ENCODE data around the gene DHODH. TPM values are rescaled to one million over a fixed set of nuclear protein-coding genes. Genes with fewer than 3 reads are reported as not detected.

Gene DHODH
- total RNA-seq, 1 experiment from 2014 or later, result 19.0 TPM

- peaks cover 37% of the 10 kb centered on the region for H3K36me3 Mint-ChIP-seq
- H3K4me1 Mint-ChIP-seq, result no peaks in the 10 kb centered on the region
- H3K27ac Mint-ChIP-seq, result no peak overlapping the region
- ATAC-seq (no peak), DNase-seq (ENCODE audit: low spot score) (no peak)
- ChIA-PET POLR2A (interaction anchor here (0.6 kb wide), 1 partner anchor 10 kb away, joined by 3 read pairs; no protein-coding TSS in a partner anchor), CTCF (no interaction called here)
- H3K4me3 Mint-ChIP-seq, result no peak overlapping the region
- no peaks in the 10 kb centered on the region for H3K9me3 Mint-ChIP-seq
- no peak for TF ChIP-seq CBFB (CRISPR knock-in tag; IDR thresholded peaks at IDR 0.05; ENCODE audit: low read depth)
- TF ChIP-seq SMAD3 (CRISPR knock-in tag; IDR thresholded peaks at IDR 0.05; ENCODE audit: borderline replicate concordance), result no peak
- no peak for TF ChIP-seq NFATC4 (CRISPR knock-in tag; IDR thresholded peaks at IDR 0.05)
- TF ChIP-seq FOXK1 (CRISPR knock-in tag; IDR thresholded peaks at IDR 0.05), result no peak
- no peaks in the 10 kb centered on the region for H3K27me3 Mint-ChIP-seq (ENCODE audit: low read depth)
These were observed 17.0 kb downstream of the DHODH start for GRCh38 chr16:72025404-72026114.

GRCh38 chr16:72027669-72028378 is 19.3 kb downstream of the DHODH start:
- ChIA-PET POLR2A (interaction anchor here (0.7 kb wide), 1 partner anchor 618 kb away, joined by 7 read pairs; no protein-coding TSS in a partner anchor), CTCF (interaction anchor here (1.2 kb wide), 1 partner anchor 66 kb away, joined by 4 read pairs; no protein-coding TSS in a partner anchor)
- TF ChIP-seq FOXJ3 (CRISPR knock-in tag; IDR thresholded peaks at IDR 0.05; ENCODE audit: borderline replicate concordance), result no peak
- no peak for TF ChIP-seq ZBTB21 (CRISPR knock-in tag; IDR thresholded peaks at IDR 0.05; ENCODE audit: borderline replicate concordance)
- TF ChIP-seq E2F4 (CRISPR knock-in tag; IDR thresholded peaks at IDR 0.05; ENCODE audit: borderline replicate concordance, low read depth), result no peak
- 0 out of 2 replicates have a peak, but pooled peaks have one; percentile 18 for TF ChIP-seq GABPB1 (CRISPR knock-in tag; IDR thresholded peaks at IDR 0.05)
- Mint-ChIP-seq H3K27me3 (ENCODE audit: low read depth) (no peaks in the 10 kb centered on the region), H3K4me1 (peaks cover 14% of the 10 kb centered on the region), H3K4me3 (no peak overlapping the region), H3K27ac (no peak overlapping the region; the same call in 1 of the 2 replicates), H3K9me3 (no peaks in the 10 kb centered on the region), H3K36me3 (peaks cover 31% of the 10 kb centered on the region)
- ATAC-seq (no peak), DNase-seq (ENCODE audit: low spot score) (no peak)

GRCh38 chr16:72029567-72030271 is 21.2 kb downstream of the DHODH start:
- CTCF ChIA-PET, result no interaction called here
- TF ChIP-seq OVOL2 (CRISPR knock-in tag; IDR thresholded peaks at IDR 0.05; ENCODE audit: borderline replicate concordance) (no peak), NFATC4 (CRISPR knock-in tag; IDR thresholded peaks at IDR 0.05) (no peak)
- DNase-seq (ENCODE audit: low spot score), result no peak

GRCh38 chr16:72033437-72033836 is 24.9 kb downstream of the DHODH start:
- no peak overlapping the region for H3K27ac Mint-ChIP-seq
- no peak for TF ChIP-seq ZNF532 (CRISPR knock-in tag; IDR thresholded peaks at IDR 0.05; ENCODE audit: borderline replicate concordance)

More at GRCh38 chr16:72029567-72030271, 21.2 kb downstream of the DHODH start:
- ATAC-seq, result no peak
- POLR2A ChIA-PET, result no interaction called here
- H3K9me3 Mint-ChIP-seq, result no peaks in the 10 kb centered on the region
- no peak overlapping the region for H3K4me3 Mint-ChIP-seq
- H3K27ac Mint-ChIP-seq, result no peak overlapping the region
- peaks cover 15% of the 10 kb centered on the region for H3K4me1 Mint-ChIP-seq
- peaks cover 16% of the 10 kb centered on the region for H3K36me3 Mint-ChIP-seq
- no peaks in the 10 kb centered on the region for H3K27me3 Mint-ChIP-seq (ENCODE audit: low read depth)

More at GRCh38 chr16:72033437-72033836, 24.9 kb downstream of the DHODH start:
- H3K4me1 Mint-ChIP-seq, result peaks cover 19% of the 10 kb centered on the region
- no peak for DNase-seq (ENCODE audit: low spot score)
- POLR2A ChIA-PET, result no interaction called here
- CTCF ChIA-PET, result no interaction called here
- H3K9me3 Mint-ChIP-seq, result no peaks in the 10 kb centered on the region
- H3K4me3 Mint-ChIP-seq, result no peak overlapping the region
- no peaks in the 10 kb centered on the region; the same call in 1 of the 2 replicates for H3K27me3 Mint-ChIP-seq (ENCODE audit: low read depth)
- no peaks in the 10 kb centered on the region for H3K36me3 Mint-ChIP-seq
- ATAC-seq, result no peak
